Skin of body (tissue), 2 donors: ENCODE results near the gene DDI1. TPM values are rescaled to one million over a fixed set of nuclear protein-coding genes. Genes with fewer than 3 reads are reported as not detected.
A peak's percentile ranks its signal among the peaks of the same experiment; 100 is the strongest.
"Not testable (repeated sequence)": the region's sequence is repeated elsewhere in the genome, so short reads cannot be mapped to it uniquely, and the experiment has no call there.

Experiments used
- DNase-seq: peaks from one replicate; lab custom pipeline; 2025; lab: John Stamatoyannopoulos, UW
- total RNA-seq: library from RNA; depleted of rRNA; stranded (reverse); fragments of >200 nt; gene quantifications from one replicate; pipeline ENCODE4 v1.2.3, GENCODE V29; 2014

DDI1 gene
- total RNA-seq, 1 donor from 2014 or later, result not detected

GRCh38 chr11:104041792-104042191 lies 5.4 kb downstream of the DDI1 start:
- DNase-seq, result no peak

- DNase-seq, result no peak
Observed at GRCh38 chr11:104043142-104043541, 6.7 kb downstream of the DDI1 start.

GRCh38 chr11:104043678-104044239 lies 7.3 kb downstream of the DDI1 start:
- DNase-seq, result no peak

- no peak for DNase-seq
Observed at GRCh38 chr11:104046331-104046730, 9.9 kb downstream of the DDI1 start.

- not testable (repeated sequence) for DNase-seq
Observed at GRCh38 chr11:104046858-104047257, 10.4 kb downstream of the DDI1 start.

- no peak for DNase-seq
Observed at GRCh38 chr11:104049116-104049515, 12.7 kb downstream of the DDI1 start.

- DNase-seq, result no peak
Observed at GRCh38 chr11:104051778-104052177, 15.3 kb downstream of the DDI1 start.

DNA sequence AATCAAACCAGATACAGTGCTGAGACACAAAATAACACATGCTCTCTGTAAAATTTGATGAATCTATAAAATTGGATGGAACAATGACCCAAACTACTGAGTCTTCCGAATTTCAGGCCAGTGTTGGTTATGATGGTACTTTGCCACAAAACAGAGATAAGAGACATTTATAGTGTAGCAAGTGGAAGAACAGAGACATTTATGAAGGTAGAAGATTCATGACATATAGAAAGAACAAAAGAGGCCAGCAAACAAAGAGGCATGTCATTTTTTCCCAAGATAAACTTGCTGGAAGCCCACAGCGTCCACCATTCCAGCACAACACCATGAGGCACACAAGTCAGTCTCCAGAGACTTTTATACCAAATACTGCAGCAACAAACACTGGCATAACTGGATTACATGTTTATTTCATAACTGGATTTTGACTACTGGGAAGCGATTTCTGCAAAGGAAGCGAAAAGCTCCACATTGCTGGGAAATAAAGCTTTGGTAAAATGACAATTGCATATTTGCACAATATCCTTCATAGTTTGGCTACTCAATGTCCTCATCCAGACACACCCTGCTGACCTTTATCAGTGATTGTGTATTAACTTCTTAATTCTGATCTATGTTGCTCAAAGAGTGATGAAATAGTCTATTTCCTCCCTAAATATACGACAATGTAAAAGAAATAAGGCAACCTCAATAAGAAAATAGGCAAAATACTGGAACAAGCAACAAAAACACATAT lies 17.5 kb downstream of the DDI1 start:
- DNase-seq, result no peak

- DNase-seq, result no peak
Observed at GRCh38 chr11:104054911-104055529, 18.6 kb downstream of the DDI1 start.

- no peak for DNase-seq
Observed at GRCh38 chr11:104055596-104055995, 19.2 kb downstream of the DDI1 start.

DNA sequence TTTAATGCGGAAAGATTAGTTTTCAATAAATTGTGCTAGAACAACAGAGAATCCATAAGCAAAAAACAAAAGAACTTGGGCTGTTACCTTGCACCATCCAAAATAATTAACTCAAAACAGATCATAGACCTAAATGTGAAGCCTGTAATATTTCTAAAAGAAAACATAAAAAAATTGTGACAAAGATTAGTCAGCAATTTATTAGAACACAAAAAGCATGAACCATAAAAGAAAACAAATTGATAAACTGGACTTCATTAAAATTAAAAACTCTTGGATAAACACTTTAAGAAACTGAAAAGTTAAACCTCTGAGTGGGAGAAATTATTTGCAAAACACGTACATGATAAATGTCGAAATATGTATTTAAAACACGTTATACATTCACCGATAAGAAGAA lies 21.5 kb downstream of the DDI1 start:
- no peak for DNase-seq

DNA sequence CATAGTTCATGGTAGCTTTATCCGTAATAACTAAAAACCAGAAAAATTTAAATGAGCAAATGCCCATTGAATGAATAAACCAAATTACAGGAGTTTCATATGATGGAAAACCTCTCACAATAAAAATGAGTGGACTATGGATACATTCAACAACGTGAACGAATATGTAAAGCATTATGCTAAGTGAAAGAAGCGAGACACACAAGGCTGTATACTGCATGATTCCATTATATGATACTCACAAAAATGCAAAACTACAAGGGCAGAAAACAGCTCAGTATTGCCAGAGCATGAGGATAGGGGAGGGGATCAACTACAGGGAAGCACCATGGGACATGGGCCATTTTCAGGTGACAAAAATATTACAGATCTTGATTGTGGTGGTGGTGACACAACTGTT lies 22.2 kb downstream of the DDI1 start:
- DNase-seq, result no peak

DNA sequence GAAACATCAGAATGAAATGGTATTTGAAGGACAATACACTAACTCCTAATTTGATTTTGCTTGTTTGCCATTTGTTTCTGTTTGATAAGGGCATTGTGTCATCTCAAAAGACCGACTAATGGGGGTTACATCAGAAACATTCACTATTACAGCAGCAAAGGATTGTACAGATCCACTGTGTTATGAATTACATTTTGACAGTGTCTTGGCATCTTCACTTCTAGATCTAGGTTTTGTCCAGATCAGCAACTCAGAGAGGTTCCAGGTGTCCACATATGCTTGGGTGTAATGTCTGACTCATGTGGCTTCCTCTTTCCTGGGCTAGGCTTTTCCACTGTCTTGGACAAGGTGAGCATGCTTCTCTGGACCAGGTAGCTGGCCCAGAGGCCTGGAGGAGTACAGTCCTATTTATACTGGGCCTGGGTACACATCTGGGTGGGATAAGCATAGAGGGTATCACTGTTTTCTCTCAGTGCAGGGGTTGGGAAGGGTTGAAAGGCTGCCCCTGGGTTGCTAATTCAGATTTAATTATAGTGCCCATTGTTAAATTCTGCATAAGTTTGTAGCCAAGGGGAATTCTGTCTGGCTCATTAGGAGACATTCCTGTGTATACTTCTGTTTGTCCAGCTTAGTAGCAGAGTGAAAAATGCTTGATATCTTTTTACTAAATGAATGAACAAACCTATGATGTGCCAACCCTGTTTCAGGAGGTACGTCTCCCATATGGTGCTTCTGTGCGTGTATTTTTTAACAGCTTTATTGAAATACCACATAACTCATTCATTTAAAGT lies 23.8 kb downstream of the DDI1 start:
- no peak for DNase-seq

- DNase-seq, result no peak
Observed at GRCh38 chr11:104060820-104061219, 24.4 kb downstream of the DDI1 start.

- no peak for DNase-seq
Observed at GRCh38 chr11:104061853-104062521, 25.5 kb downstream of the DDI1 start.

DNA sequence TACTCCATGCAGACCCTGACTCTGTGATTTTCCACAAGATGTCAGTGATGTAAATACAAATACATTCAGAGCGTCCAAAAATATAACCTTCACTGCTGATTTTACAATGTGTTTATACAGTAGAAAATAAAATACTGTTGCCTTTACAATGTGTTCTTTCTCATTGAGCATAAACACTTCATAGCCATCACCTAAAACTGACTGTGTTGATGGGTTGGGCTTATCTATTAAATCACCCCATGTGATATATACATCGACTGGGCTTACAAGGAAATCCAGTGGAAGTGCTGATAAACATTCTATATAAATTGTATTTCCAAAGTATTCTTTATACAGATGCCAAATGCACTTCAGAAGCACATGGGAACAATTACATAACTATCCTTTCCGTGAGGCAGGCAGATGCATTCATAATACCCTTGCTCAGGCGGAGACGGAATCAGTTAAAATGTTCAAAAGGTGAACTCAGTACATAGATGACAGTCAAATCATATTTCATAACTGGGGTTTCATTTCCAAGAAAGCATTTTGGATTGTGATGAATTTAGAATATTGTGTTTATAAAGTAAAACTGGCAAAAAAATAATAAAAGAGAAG lies 27.7 kb downstream of the DDI1 start:
- peak; percentile 17 for DNase-seq

DNA sequence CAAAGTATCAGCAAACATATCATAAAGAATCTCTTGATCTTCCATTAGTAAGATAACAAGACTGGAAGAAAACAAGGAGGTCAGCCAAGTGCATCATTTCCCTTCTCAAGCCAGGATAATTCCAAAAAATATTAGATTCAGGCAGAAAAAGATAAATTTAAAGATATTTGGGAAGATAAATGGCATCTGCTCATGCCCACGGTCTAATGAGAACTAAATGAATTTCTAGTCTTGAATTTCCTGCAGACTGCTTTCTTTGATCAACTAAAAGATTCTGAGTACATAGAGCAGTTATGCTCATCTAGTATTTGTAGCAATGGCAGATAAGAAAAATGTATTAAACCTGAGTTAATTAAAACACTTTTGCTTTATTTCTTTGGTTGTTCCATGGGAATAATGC lies 31.1 kb downstream of the DDI1 start:
- DNase-seq, result no peak

GRCh38 chr11:104073950-104074705 lies 37.7 kb downstream of the DDI1 start:
- DNase-seq, result no peak

DNA sequence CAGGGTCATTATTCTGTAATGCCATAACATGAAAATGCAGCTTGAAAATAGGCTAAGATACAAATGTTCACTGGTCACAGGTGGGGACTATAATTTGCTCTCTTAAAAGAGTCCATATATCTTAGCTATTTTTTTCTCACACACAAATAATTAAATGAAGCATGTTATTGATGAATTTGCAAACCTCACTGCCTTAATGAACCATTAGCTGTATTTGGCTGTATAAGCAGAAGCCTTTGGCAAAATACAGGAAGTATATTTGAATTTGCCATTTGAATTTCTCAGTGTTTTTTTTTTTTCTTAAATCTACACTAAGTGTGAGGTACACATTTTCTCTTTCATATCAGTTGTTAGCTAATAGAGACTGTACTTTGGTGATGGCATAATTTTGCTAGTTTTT lies 38.7 kb downstream of the DDI1 start:
- no peak for DNase-seq

DNA sequence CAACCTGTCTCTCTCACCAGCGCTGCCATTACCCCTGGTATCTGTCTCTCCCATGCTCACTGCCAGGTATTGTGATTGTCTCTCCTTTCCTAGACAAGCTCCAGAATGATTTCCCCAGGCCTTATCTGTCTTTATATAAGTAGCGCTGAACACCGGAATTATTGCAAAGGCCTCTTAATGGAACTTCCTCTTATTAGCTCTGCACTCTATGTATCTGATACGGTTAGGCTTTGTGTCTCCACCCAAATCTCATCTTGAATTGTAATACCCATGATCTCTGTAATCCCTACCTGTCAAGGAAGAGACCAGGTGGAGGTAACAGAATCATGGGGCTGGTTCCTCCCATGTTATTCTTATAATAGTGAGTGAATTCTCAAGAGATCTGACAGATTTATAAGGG lies 39.3 kb downstream of the DDI1 start:
- DNase-seq, result no peak
